B cell (primary cell): ENCODE results near the gene CDK4. TPM values are rescaled to one million over a fixed set of nuclear protein-coding genes. Genes with fewer than 3 reads are reported as not detected.
A peak's percentile ranks its signal among the peaks of the same experiment; 100 is the strongest.

Source experiments
- ATAC-seq: fragments of 200-7000 bp; cut with Tn5 transposase; one replicate; pipeline ENCODE4 v1.10.0; 2021; ENCODE audit warnings: low read depth, mild to moderate bottlenecking, moderate number of reproducible peaks, moderate library complexity
- CTCF ChIA-PET: fragments of 350-600 bp; sonication (Branson Sonifier 250); formaldehyde crosslinking; loops from one replicate; lab custom pipeline; 2021; ENCODE audit warnings: antibody characterized with exemption, inconsistent platforms; lab: Charles Lee
- POLR2A ChIA-PET: fragments of 350-600 bp; sonication (Branson Sonifier 250); formaldehyde crosslinking; loops from one replicate; lab custom pipeline; 2021; ENCODE audit warnings: antibody characterized with exemption; lab: Charles Lee
- DNase-seq: peaks from one replicate; pipeline ENCODE4 v3.0.0; 2013
- H2AFZ ChIP-seq: 2 replicates; pipeline ENCODE4 v1.6.1; 2012; ENCODE audit warnings: mild to moderate bottlenecking, low read depth, low read length; ENCODE audit not compliant: insufficient read depth, poor library complexity, severe bottlenecking
- H3K27ac ChIP-seq, 2 donors: 1 replicate in 1 of 2; 2 replicates in 1 of 2; pipeline ENCODE4 v1.5.1; 2012 to 2013; ENCODE audit warnings: low read length in 2 of 2, mild to moderate bottlenecking in 2 of 2, moderate library complexity in 1 of 2
- H3K27me3 ChIP-seq, 4 experiments: fragments of 200-600 bp in 1 of 4; sonication (generic) in 1 of 4; replicated peaks in 1 of 4; 1 replicate in 2 of 4; 2 replicates in 2 of 4; pipeline versions ENCODE4 v1.6.1 to v1.7.0; 2013 to 2016; ENCODE audit warnings: low read length in 3 of 4, mild to moderate bottlenecking in 2 of 4, mixed read lengths in 1 of 4, moderate library complexity in 1 of 4; ENCODE audit not compliant: insufficient read depth in 4 of 4, control insufficient read depth in 3 of 4; ENCODE audit errors: control extremely low read depth in 1 of 4
- H3K36me3 ChIP-seq, 2 experiments: replicated peaks in 1 of 2; 1 replicate in 1 of 2; 2 replicates in 1 of 2; pipeline versions ENCODE4 v1.6.1 to v1.7.1; 2013; ENCODE audit warnings: low read length in 1 of 2; ENCODE audit not compliant: insufficient read depth in 2 of 2, control insufficient read depth in 1 of 2; ENCODE audit errors: control extremely low read depth in 1 of 2, extremely low read depth in 1 of 2
- H3K4me1 ChIP-seq, 2 donors: fragments of 200-600 bp in 1 of 2; sonication (generic) in 1 of 2; 1 replicate in 1 of 2; 2 replicates in 1 of 2; pipeline versions ENCODE4 v1.5.1 to v1.6.1; 2013 to 2017; ENCODE audit warnings: low read length in 2 of 2; ENCODE audit not compliant: control insufficient read depth in 2 of 2, insufficient read depth in 2 of 2
- H3K4me2 ChIP-seq: replicated peaks from 2 replicates; pipeline ENCODE3; 2012; ENCODE audit warnings: mild to moderate bottlenecking, low read depth, low read length; ENCODE audit not compliant: poor library complexity, severe bottlenecking
- H3K4me3 ChIP-seq, 5 experiments: fragments of 200-600 bp in 1 of 5; sonication (generic) in 1 of 5; 1 replicate in 3 of 5; 2 replicates in 2 of 5; pipeline versions ENCODE4 v1.5.1 to v1.7.0; 2011 to 2016; ENCODE audit warnings: low read length in 4 of 5, mild to moderate bottlenecking in 4 of 5, low read depth in 2 of 5, control low read depth in 1 of 5, moderate library complexity in 1 of 5; ENCODE audit not compliant: insufficient read depth in 1 of 5; ENCODE audit errors: control extremely low read depth in 1 of 5, extremely low read depth in 1 of 5
- H3K79me2 ChIP-seq: fragments of 200-600 bp; sonication (generic); one replicate; pipeline ENCODE4 v1.6.0; 2016; ENCODE audit warnings: low read length; ENCODE audit not compliant: control insufficient read depth, insufficient read depth
- H3K9ac ChIP-seq: fragments of 200-600 bp; sonication (generic); 2 replicates; pipeline ENCODE4 v1.6.1; 2017; ENCODE audit warnings: mild to moderate bottlenecking, low read length, moderate library complexity
- H3K9me3 ChIP-seq, 3 donors: one replicate each; pipeline versions ENCODE4 v1.6.1 to v1.7.1; 2013; ENCODE audit warnings: low read length in 2 of 3; ENCODE audit not compliant: control insufficient read depth in 2 of 3, insufficient read depth in 1 of 3; ENCODE audit errors: control extremely low read depth in 1 of 3
- H4K20me1 ChIP-seq: 2 replicates; pipeline ENCODE4 v1.6.0; 2012; ENCODE audit warnings: mild to moderate bottlenecking, low read length; ENCODE audit not compliant: insufficient read depth, control insufficient read depth, poor library complexity, severe bottlenecking
- H3K27ac Mint-ChIP-seq: one replicate; pipeline ENCODE4 v1.8.0; 2021; ENCODE audit warnings: mixed read lengths
- H3K27me3 Mint-ChIP-seq: one replicate; pipeline ENCODE4 v1.8.0; 2021; ENCODE audit warnings: mixed read lengths
- H3K4me1 Mint-ChIP-seq: one replicate; pipeline ENCODE4 v1.8.0; 2021; ENCODE audit warnings: mixed read lengths
- H3K4me3 Mint-ChIP-seq: one replicate; pipeline ENCODE4 v1.8.0; 2021; ENCODE audit warnings: mixed read lengths
- H3K9me3 Mint-ChIP-seq: one replicate; pipeline ENCODE4 v1.8.0; 2022; ENCODE audit warnings: mixed read lengths; ENCODE audit not compliant: insufficient read depth
- EZH2 ChIP-seq: IDR thresholded peaks from 2 replicates; pipeline ENCODE4 v1.6.1; 2012; ENCODE audit warnings: borderline replicate concordance, low read depth, mild to moderate bottlenecking, moderate library complexity, low read length; ENCODE audit not compliant: insufficient read depth, poor library complexity, severe bottlenecking
- WGBS: methylation state at CpG from one replicate; pipeline ENCODE4 v1.1.5; 2013; ENCODE audit warnings: missing lambda C conversion rate; ENCODE audit not compliant: insufficient coverage; 5-methylcytosine and 5-hydroxymethylcytosine counted together
- intact Hi-C: fragments of 100-400 bp; cut with micrococcal nuclease; formaldehyde crosslinking; loops from one replicate; pipeline ENCODE4 v1.10.0; 2022
- polyA plus RNA-seq: library from polyadenylated mRNA; depleted of rRNA; stranded (reverse); fragments of >200 nt; gene quantifications from 2 replicates; pipeline ENCODE4 v1.2.3, GENCODE V29; 2012
- total RNA-seq, 2 donors: library from RNA; stranded (reverse); fragments of 120-200 nt in 1 of 2; gene quantifications; 1 replicate in 1 of 2; 2 replicates in 1 of 2; pipeline versions ENCODE4 v1.2.3 to v1.2.4, GENCODE V29; 2013 to 2022
- TF ChIP-seq, protein P1 (sequence below): fragments of 200-600 bp; IDR thresholded peaks from one replicate; pipeline ENCODE4 v1.8.0; 2022; ENCODE audit warnings: antibody characterized with exemption, mild to moderate bottlenecking

The CDK4 gene
- total and polyA plus RNA-seq, 2 donors (not counting 1 experiment from before 2014, with no cell fraction given): 34.8 to 44.6 TPM

DNA sequence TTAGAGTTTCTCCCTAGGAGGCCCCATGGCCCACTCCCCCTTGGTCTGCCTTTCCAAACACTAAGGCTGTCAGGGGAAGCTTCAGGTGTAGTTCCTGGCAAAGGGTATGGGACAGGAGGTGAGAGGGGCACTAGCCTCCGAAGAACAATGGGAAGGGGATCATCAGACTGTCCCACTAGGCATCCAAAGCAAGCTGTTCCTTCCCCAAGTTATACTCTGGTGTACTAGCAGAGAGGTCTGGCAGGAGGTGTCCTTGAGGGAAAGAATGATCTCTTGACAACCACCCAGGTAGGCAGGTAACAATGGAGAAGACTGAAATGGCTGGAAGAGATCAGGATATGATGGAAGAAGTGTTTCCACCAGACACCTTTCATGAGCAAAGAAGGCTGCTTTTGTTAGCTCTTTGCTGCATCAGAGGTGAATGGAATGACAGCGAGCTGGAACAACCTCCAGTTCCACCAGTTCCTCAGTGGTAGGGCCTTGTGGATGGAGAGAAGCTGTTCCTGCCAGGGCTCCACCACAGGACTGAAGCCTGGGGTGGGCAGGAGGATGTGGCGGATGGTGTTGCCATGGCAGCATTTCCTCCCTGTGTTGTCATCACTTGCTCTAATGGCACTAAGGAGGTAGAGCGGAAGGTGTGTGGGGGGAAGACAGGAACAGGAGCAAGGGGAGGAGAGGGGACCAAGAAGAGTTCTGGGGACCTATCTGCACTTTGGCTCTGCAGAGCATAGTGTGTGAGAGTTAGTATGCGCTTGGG, 11.3 kb downstream of the CDK4 start:
- peak overlapping the region; percentile 84 for H3K4me3 Mint-ChIP-seq
- H3K27ac ChIP-seq: peak overlapping the region; percentile 45 to 70
- 0% methylated on average over 3 of the region's 5 CpGs for WGBS
- ATAC-seq (peak; percentile 29), DNase-seq (peak; percentile 78)
- H3K9me3 ChIP-seq: no peaks in the 10 kb centered on the region
- H3K4me3 ChIP-seq: peak overlapping the region; percentile 43 to 79 (median 62)
- peak overlapping the region; percentile 60 for H3K9ac ChIP-seq
- CTCF ChIA-PET: interaction anchor here (0.5 to 4.0 kb wide), 13 partner anchors 11 to 158 kb away, joined by 3 to 21 read pairs (median 6); partner anchors contain the start of genes CDK4, CYP27B1, EEF1AKMT3 and METTL1
- H4K20me1 ChIP-seq: peaks cover 50% of the 10 kb centered on the region
- peak overlapping the region; percentile 71 for H3K4me2 ChIP-seq
- H3K27me3 Mint-ChIP-seq: no peaks in the 10 kb centered on the region
- intact Hi-C loops: loop anchor here (5.0 kb wide), 2 partner anchors 41 to 109 kb away; partner anchors contain the start of genes B4GALNT1 and TSFM
- TF ChIP-seq, protein P1, sequence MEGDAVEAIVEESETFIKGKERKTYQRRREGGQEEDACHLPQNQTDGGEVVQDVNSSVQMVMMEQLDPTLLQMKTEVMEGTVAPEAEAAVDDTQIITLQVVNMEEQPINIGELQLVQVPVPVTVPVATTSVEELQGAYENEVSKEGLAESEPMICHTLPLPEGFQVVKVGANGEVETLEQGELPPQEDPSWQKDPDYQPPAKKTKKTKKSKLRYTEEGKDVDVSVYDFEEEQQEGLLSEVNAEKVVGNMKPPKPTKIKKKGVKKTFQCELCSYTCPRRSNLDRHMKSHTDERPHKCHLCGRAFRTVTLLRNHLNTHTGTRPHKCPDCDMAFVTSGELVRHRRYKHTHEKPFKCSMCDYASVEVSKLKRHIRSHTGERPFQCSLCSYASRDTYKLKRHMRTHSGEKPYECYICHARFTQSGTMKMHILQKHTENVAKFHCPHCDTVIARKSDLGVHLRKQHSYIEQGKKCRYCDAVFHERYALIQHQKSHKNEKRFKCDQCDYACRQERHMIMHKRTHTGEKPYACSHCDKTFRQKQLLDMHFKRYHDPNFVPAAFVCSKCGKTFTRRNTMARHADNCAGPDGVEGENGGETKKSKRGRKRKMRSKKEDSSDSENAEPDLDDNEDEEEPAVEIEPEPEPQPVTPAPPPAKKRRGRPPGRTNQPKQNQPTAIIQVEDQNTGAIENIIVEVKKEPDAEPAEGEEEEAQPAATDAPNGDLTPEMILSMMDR: no peak
- no peak for TF ChIP-seq EZH2
- H3K27me3 ChIP-seq: no peaks in the 10 kb centered on the region
- H3K4me1 ChIP-seq: peaks cover 43 to 56% of the 10 kb centered on the region in 2 donors
- peak overlapping the region; percentile 65 for H2AFZ ChIP-seq
- H3K36me3 ChIP-seq: peaks cover 0 to 23% of the 10 kb centered on the region in 2 experiments
- POLR2A ChIA-PET: interaction anchor here (0.6 to 1.5 kb wide), 3 partner anchors 8 to 300 kb away, joined by 3 to 5 read pairs (median 3); no protein-coding TSS in a partner anchor
- no peaks in the 10 kb centered on the region for H3K9me3 Mint-ChIP-seq
- peaks cover 52% of the 10 kb centered on the region for H3K4me1 Mint-ChIP-seq
- H3K27ac Mint-ChIP-seq: peak overlapping the region; percentile 83
- peaks cover 79% of the 10 kb centered on the region for H3K79me2 ChIP-seq
